HEK293T (cell line): ENCODE results near the gene SLC36A4.
"Not testable (repeated sequence)": the region's sequence is repeated elsewhere in the genome, so short reads cannot be mapped to it uniquely, and the experiment has no call there.

Source experiments
- CTCF ChIA-PET: fragments of 350-600 bp; formaldehyde crosslinking; extraction: SDS; loops from one replicate; lab custom pipeline; 2021; ENCODE audit warnings: antibody characterized with exemption, inconsistent platforms; lab: Yijun Ruan, JAX
- POLR2A ChIA-PET: fragments of 350-600 bp; formaldehyde crosslinking; extraction: SDS; loops from one replicate; lab custom pipeline; 2020; ENCODE audit warnings: antibody characterized with exemption, inconsistent platforms; lab: Yijun Ruan, JAX
- DNase-seq: peaks from one replicate; pipeline ENCODE4 v3.0.0; 2012; ENCODE audit warnings: mixed read lengths; ENCODE audit errors: extremely low spot score
- ARNT ChIP-seq: fragments of 450-650 bp; IDR thresholded peaks from 2 replicates; pipeline ENCODE4 v1.6.1; 2017; ENCODE audit warnings: mild to moderate bottlenecking
- BHLHE40 ChIP-seq: fragments of 450-650 bp; IDR thresholded peaks from 2 replicates; pipeline ENCODE4 v1.6.1; 2016; ENCODE audit warnings: mild to moderate bottlenecking, moderate library complexity, borderline replicate concordance
- CTBP1 ChIP-seq: fragments of 450-650 bp; IDR thresholded peaks from 2 replicates; pipeline ENCODE4 v1.6.1; 2016; ENCODE audit warnings: borderline replicate concordance
- ELF4 ChIP-seq: fragments of 450-650 bp; IDR thresholded peaks from 2 replicates; pipeline ENCODE4 v1.6.1; 2017; ENCODE audit warnings: antibody characterized with exemption
- FOXA1 ChIP-seq: fragments of 450-650 bp; IDR thresholded peaks from 2 replicates; pipeline ENCODE4 v1.6.1; 2016; ENCODE audit warnings: mild to moderate bottlenecking
- FOXK2 ChIP-seq: fragments of 450-650 bp; IDR thresholded peaks from 2 replicates; pipeline ENCODE4 v1.6.1; 2016; ENCODE audit warnings: mild to moderate bottlenecking
- FOXM1 ChIP-seq: fragments of 450-650 bp; IDR thresholded peaks from 2 replicates; pipeline ENCODE4 v1.6.1; 2017; ENCODE audit warnings: mild to moderate bottlenecking, borderline replicate concordance
- HDGF ChIP-seq: fragments of 450-650 bp; IDR thresholded peaks from 2 replicates; pipeline ENCODE4 v1.6.1; 2017; ENCODE audit warnings: antibody characterized with exemption, borderline replicate concordance
- L3MBTL2 ChIP-seq: fragments of 450-650 bp; conservative IDR thresholded peaks from 2 replicates; pipeline ENCODE4 v1.6.1; 2016; ENCODE audit warnings: mild to moderate bottlenecking
- LEF1 ChIP-seq: fragments of 450-650 bp; IDR thresholded peaks from 2 replicates; pipeline ENCODE4 v1.6.1; 2017; ENCODE audit warnings: mild to moderate bottlenecking, borderline replicate concordance
- NFRKB ChIP-seq: fragments of 450-650 bp; IDR thresholded peaks from 2 replicates; pipeline ENCODE4 v1.6.1; 2016; ENCODE audit warnings: mild to moderate bottlenecking, moderate library complexity
- PKNOX1 ChIP-seq: fragments of 450-650 bp; IDR thresholded peaks from 2 replicates; pipeline ENCODE4 v1.6.1; 2016
- SP1 ChIP-seq: fragments of 450-650 bp; IDR thresholded peaks from 2 replicates; pipeline ENCODE4 v1.6.1; 2017
- SUZ12 ChIP-seq: fragments of 450-650 bp; IDR thresholded peaks from 2 replicates; pipeline ENCODE4 v1.6.1; 2016; ENCODE audit warnings: mild to moderate bottlenecking
- TARDBP ChIP-seq: fragments of 450-650 bp; IDR thresholded peaks from 2 replicates; pipeline ENCODE4 v1.6.1; 2016
- ZNF384 ChIP-seq: fragments of 450-650 bp; IDR thresholded peaks from 2 replicates; pipeline ENCODE4 v1.6.1; 2016

SLC36A4 gene

GRCh38 chr11:93197380-93198214 lies at the start of gene SLC36A4:
Gene SLC36A4 (minus strand): TSS chr11:93197991. CDS start chr11:93197832, 159 bp downstream.
- POLR2A ChIA-PET = interaction anchor here (0.6 to 1.5 kb wide), 10 partner anchors 8 to 661 kb away, joined by 3 to 4 read pairs (median 4); partner anchors contain the start of gene MED17
- no peak for TF ChIP-seq ELF4
- no peak for TF ChIP-seq SUZ12
- TF ChIP-seq FOXK2 = no peak
- peak; percentile 59; the same call in 1 of the 2 replicates for TF ChIP-seq TARDBP
- no peak for TF ChIP-seq LEF1
- TF ChIP-seq ZNF384 = no peak; the same call in 1 of the 2 replicates
- TF ChIP-seq FOXM1 = no peak
- TF ChIP-seq SP1 = no peak
- TF ChIP-seq NFRKB = no peak
- no peak for TF ChIP-seq BHLHE40
- peak; percentile 84 for TF ChIP-seq L3MBTL2
- no peak for TF ChIP-seq FOXA1
- no peak for TF ChIP-seq HDGF
- CTCF ChIA-PET = no interaction called here
- DNase-seq = peak; percentile 91

- CTCF ChIA-PET, DNase-seq, POLR2A ChIA-PET: not testable (repeated sequence)
Observed at GRCh38 chr11:93246790-93247189, 49.0 kb upstream of the SLC36A4 start.

GRCh38 chr11:93244018-93244417 lies 46.2 kb upstream of the SLC36A4 start:
- no peak for DNase-seq
- ChIA-PET POLR2A (no interaction called here), CTCF (no interaction called here)
- TF ChIP-seq BHLHE40 (no peak), SUZ12 (no peak), ELF4 (no peak), LEF1 (no peak), ZNF384 (no peak), SP1 (no peak), CTBP1 (no peak), HDGF (no peak), PKNOX1 (no peak), FOXK2 (no peak), ARNT (no peak), TARDBP (no peak), L3MBTL2 (no peak), FOXA1 (no peak), NFRKB (no peak), FOXM1 (no peak)

- ChIA-PET CTCF (no interaction called here), POLR2A (no interaction called here)
- TF ChIP-seq FOXA1 (no peak), ZNF384 (no peak), BHLHE40 (no peak), CTBP1 (no peak), SP1 (no peak), PKNOX1 (no peak), L3MBTL2 (no peak), FOXK2 (no peak), NFRKB (no peak), FOXM1 (no peak), ELF4 (no peak), ARNT (no peak), SUZ12 (no peak), LEF1 (no peak)
- no peak for DNase-seq
Observed at GRCh38 chr11:93239966-93240365, 42.2 kb upstream of the SLC36A4 start.

- no peak for TF ChIP-seq FOXM1
- TF ChIP-seq PKNOX1 = no peak
- TF ChIP-seq SP1 = no peak
- no peak for TF ChIP-seq NFRKB
- no peak for TF ChIP-seq CTBP1
- no peak for TF ChIP-seq ZNF384
- no peak for TF ChIP-seq SUZ12
- TF ChIP-seq LEF1 = no peak
- no peak for TF ChIP-seq BHLHE40
- TF ChIP-seq ARNT = no peak
- TF ChIP-seq FOXK2 = no peak
- no peak for TF ChIP-seq TARDBP
- no peak for TF ChIP-seq HDGF
- no peak for TF ChIP-seq ELF4
- TF ChIP-seq FOXA1 = no peak
- TF ChIP-seq L3MBTL2 = no peak
- no peak for DNase-seq
- CTCF ChIA-PET = interaction anchor here (0.6 kb wide), 1 partner anchor 87 kb away, joined by 3 read pairs; no protein-coding TSS in a partner anchor
- POLR2A ChIA-PET = no interaction called here
Observed at GRCh38 chr11:93238956-93239355, 41.2 kb upstream of the SLC36A4 start.
